Cardiac muscle cell (in vitro differentiated cells and primary cell): Measurements from ENCODE around the gene SNTA1. TPM values are rescaled to one million over a fixed set of nuclear protein-coding genes. Genes with fewer than 3 reads are reported as not detected.

Source experiments
- DNase-seq, 2 donors: peaks; one replicate each; pipeline versions ENCODE4 v3.0.0 to v3.0.0-alpha.2; 2010 to 2017; ENCODE audit warnings: low read depth in 1 of 2, low spot score in 1 of 2
- H3K27ac ChIP-seq: fragments of 200-600 bp; sonication (generic); 2 replicates; pipeline ENCODE4 v1.5.1; 2016
- H3K27me3 ChIP-seq: fragments of 200-600 bp; sonication (generic); 2 replicates; pipeline ENCODE4 v1.6.0; 2016; ENCODE audit warnings: control low read depth
- H3K36me3 ChIP-seq: fragments of 200-600 bp; sonication (generic); 2 replicates; pipeline ENCODE4 v1.5.1; 2016; ENCODE audit warnings: control low read depth
- H3K4me1 ChIP-seq: fragments of 200-600 bp; sonication (generic); 2 replicates; pipeline ENCODE4 v1.8.1; 2017; ENCODE audit warnings: low read depth, mild to moderate bottlenecking, mixed run types
- H3K4me3 ChIP-seq: fragments of 200-600 bp; sonication (generic); 2 replicates; pipeline ENCODE4 v1.5.1; 2016; ENCODE audit warnings: mild to moderate bottlenecking
- H3K9me3 ChIP-seq: fragments of 200-600 bp; sonication (generic); 2 replicates; pipeline ENCODE4 v1.5.1; 2017; ENCODE audit warnings: low read depth, mild to moderate bottlenecking, control low read depth
- CTCF ChIP-seq: IDR thresholded peaks from 2 replicates; pipeline ENCODE4 v1.5.1; 2012; ENCODE audit warnings: low read depth, mild to moderate bottlenecking, low read length
- polyA plus RNA-seq: library from polyadenylated mRNA; unstranded; fragments of >200 nt; fragmentation: Nextera tagmentation; extraction: Ambion mirVana; gene quantifications from 2 replicates; pipeline ENCODE4 v1.2.1, GENCODE V29; 2016
- total RNA-seq: library from RNA; depleted of rRNA; stranded (reverse); fragments of >200 nt; gene quantifications from 2 replicates; pipeline ENCODE4 v1.2.3, GENCODE V29; 2016

SNTA1 gene
- total and polyA plus RNA-seq, 2 experiments from 2014 or later = 329 to 409 TPM

- Histone ChIP-seq H3K9me3 (no peaks in the 10 kb centered on the region), H3K4me3 (no peak overlapping the region), H3K27ac (peak overlapping the region; percentile 99), H3K36me3 (peaks cover 4% of the 10 kb centered on the region), H3K27me3 (no peaks in the 10 kb centered on the region), H3K4me1 (peaks cover 54% of the 10 kb centered on the region)
- TF ChIP-seq CTCF = no peak
- DNase-seq = peak; percentile 87 to 90
Observed at GRCh38 chr20:33423141-33423834, 20.3 kb downstream of the SNTA1 start.

GRCh38 chr20:33419140-33419974 is 24.2 kb downstream of the SNTA1 start:
- peak overlapping the region; percentile 85 for H3K27ac ChIP-seq

GRCh38 chr20:33418033-33418432 is 25.5 kb downstream of the SNTA1 start:
- Histone ChIP-seq H3K4me1 (peaks cover 26% of the 10 kb centered on the region), H3K36me3 (peaks cover 27% of the 10 kb centered on the region), H3K27me3 (no peaks in the 10 kb centered on the region), H3K9me3 (no peaks in the 10 kb centered on the region), H3K27ac (peak overlapping the region; percentile 85), H3K4me3 (no peak overlapping the region)
- no peak for DNase-seq
- no peak for TF ChIP-seq CTCF

More at GRCh38 chr20:33419140-33419974, 24.2 kb downstream of the SNTA1 start:
- TF ChIP-seq CTCF = no peak
- Histone ChIP-seq H3K4me1 (peaks cover 37% of the 10 kb centered on the region), H3K36me3 (peaks cover 24% of the 10 kb centered on the region), H3K4me3 (no peak overlapping the region), H3K9me3 (no peaks in the 10 kb centered on the region), H3K27me3 (no peaks in the 10 kb centered on the region)
- DNase-seq = peak; percentile 82 to 90

GRCh38 chr20:33415948-33416347 is 27.6 kb downstream of the SNTA1 start:
- Histone ChIP-seq H3K36me3 (peaks cover 48% of the 10 kb centered on the region), H3K27ac (peak overlapping the region; percentile 40), H3K9me3 (no peaks in the 10 kb centered on the region), H3K4me1 (peaks cover 19% of the 10 kb centered on the region), H3K27me3 (no peaks in the 10 kb centered on the region), H3K4me3 (no peak overlapping the region)
- DNase-seq = peak; percentile 50 to 62
- TF ChIP-seq CTCF = peak; percentile 57

GRCh38 chr20:33412484-33412838 is 31.1 kb downstream of the SNTA1 start:
- Histone ChIP-seq H3K27me3 (no peaks in the 10 kb centered on the region), H3K4me1 (no peaks in the 10 kb centered on the region)
- TF ChIP-seq CTCF = no peak

More at GRCh38 chr20:33412484-33412838, 31.1 kb downstream of the SNTA1 start:
- H3K27ac ChIP-seq = peak overlapping the region; percentile 34
- H3K4me3 ChIP-seq = no peak overlapping the region
- no peaks in the 10 kb centered on the region for H3K9me3 ChIP-seq
- no peak for DNase-seq
- H3K36me3 ChIP-seq = peaks cover 72% of the 10 kb centered on the region
